HepG2 (cell line): ENCODE results near the gene FAM163A.

Source experiments
- ATRX ChIP-seq: sonication (generic); formaldehyde crosslinking; IDR thresholded peaks from 2 replicates; pipeline ENCODE4 v1.4.0; 2020; ENCODE audit warnings: missing genetic modification reagents, borderline replicate concordance
- BRD4 ChIP-seq: sonication (generic); formaldehyde crosslinking; IDR thresholded peaks from 2 replicates; pipeline ENCODE4 v1.4.0; 2020; ENCODE audit warnings: missing genetic modification reagents
- CEBPB ChIP-seq: IDR thresholded peaks from 2 replicates; pipeline ENCODE4 v1.6.1; 2011; ENCODE audit warnings: low read depth, low read length, improper control_type of control experiment, borderline replicate concordance
- DBP ChIP-seq: sonication (generic); formaldehyde crosslinking; IDR thresholded peaks from 2 replicates; pipeline ENCODE4 v1.4.0; 2020; ENCODE audit warnings: missing genetic modification reagents; ENCODE audit errors: not compliant biosample characterization
- POLR2AphosphoS5 ChIP-seq: IDR thresholded peaks from 2 replicates; pipeline ENCODE4 v1.6.1; 2012; ENCODE audit warnings: low read depth, low read length
- PRDM15 ChIP-seq: sonication (generic); formaldehyde crosslinking; IDR thresholded peaks from 2 replicates; pipeline ENCODE4 v1.4.0; 2020; ENCODE audit warnings: missing genetic modification reagents
- ZNF501 ChIP-seq: sonication (generic); formaldehyde crosslinking; IDR thresholded peaks from 2 replicates; pipeline ENCODE4 v1.5.1; 2020; ENCODE audit warnings: mild to moderate bottlenecking, moderate library complexity, missing genetic modification reagents

GRCh38 chr1:179816196-179816960 lies 73.3 kb downstream of the FAM163A start:
- TF ChIP-seq CEBPB (no peak), BRD4 (no peak), POLR2AphosphoS5 (no peak), ATRX (no peak), DBP (CRISPR knock-in tag) (no peak), PRDM15 (CRISPR knock-in tag) (no peak), ZNF501 (CRISPR knock-in tag) (no peak)
